GM23248 (cell line): Measurements from ENCODE around the gene NFIA. TPM values are rescaled to one million over a fixed set of nuclear protein-coding genes. Genes with fewer than 3 reads are reported as not detected.

Experiments used
- DNase-seq: peaks from one replicate; pipeline ENCODE4 v3.0.0-alpha.2; 2015
- H2AFZ ChIP-seq: fragments of 200-600 bp; sonication (generic); 2 replicates; pipeline ENCODE4 v1.6.1; 2016; ENCODE audit warnings: antibody characterized with exemption
- H3F3A ChIP-seq: fragments of 200-600 bp; sonication (generic); 2 replicates; pipeline ENCODE4 v1.6.1; 2016; ENCODE audit warnings: mild to moderate bottlenecking, antibody characterized with exemption, mixed run types; ENCODE audit not compliant: insufficient read depth
- H3K27ac ChIP-seq: fragments of 200-600 bp; sonication (generic); 2 replicates; pipeline ENCODE4 v1.5.1; 2016; ENCODE audit warnings: mild to moderate bottlenecking
- H3K27me3 ChIP-seq: fragments of 200-600 bp; sonication (generic); replicated peaks from 2 replicates; pipeline ENCODE4 v1.6.1; 2016; ENCODE audit warnings: mild to moderate bottlenecking; ENCODE audit not compliant: insufficient read depth
- H3K36me3 ChIP-seq: fragments of 200-600 bp; sonication (generic); 2 replicates; pipeline ENCODE4 v1.6.1; 2016; ENCODE audit warnings: low read depth, mild to moderate bottlenecking
- H3K4me1 ChIP-seq: fragments of 200-600 bp; sonication (generic); 2 replicates; pipeline ENCODE4 v1.6.1; 2016; ENCODE audit warnings: mild to moderate bottlenecking; ENCODE audit not compliant: insufficient read depth
- H3K4me2 ChIP-seq: fragments of 200-600 bp; sonication (generic); one replicate; pipeline ENCODE4 v1.6.1; 2016; ENCODE audit warnings: mild to moderate bottlenecking; ENCODE audit not compliant: unreplicated experiment
- H3K4me3 ChIP-seq: fragments of 200-600 bp; sonication (generic); 2 replicates; pipeline ENCODE4 v1.5.1; 2016; ENCODE audit warnings: mild to moderate bottlenecking
- H3K79me2 ChIP-seq: fragments of 200-600 bp; sonication (generic); 2 replicates; pipeline ENCODE4 v1.6.1; 2016; ENCODE audit warnings: mild to moderate bottlenecking; ENCODE audit not compliant: insufficient read depth
- H3K9ac ChIP-seq: fragments of 200-600 bp; sonication (generic); 2 replicates; pipeline ENCODE4 v1.6.1; 2016; ENCODE audit warnings: mild to moderate bottlenecking
- H3K9me2 ChIP-seq: fragments of 200-600 bp; sonication (generic); 2 replicates; pipeline ENCODE4 v1.6.1; 2016; ENCODE audit warnings: mixed run types, mild to moderate bottlenecking, moderate library complexity; ENCODE audit not compliant: insufficient read depth
- H3K9me3 ChIP-seq: fragments of 200-600 bp; sonication (generic); one replicate; pipeline ENCODE4 v1.6.1; 2017; ENCODE audit warnings: low read depth
- H4K20me1 ChIP-seq: fragments of 200-600 bp; sonication (generic); 2 replicates; pipeline ENCODE4 v1.6.0; 2016; ENCODE audit not compliant: insufficient read depth
- EZH2 ChIP-seq: fragments of 200-600 bp; sonication (generic); IDR thresholded peaks from 2 replicates; pipeline ENCODE4 v1.6.1; 2018; ENCODE audit warnings: antibody characterized with exemption, mild to moderate bottlenecking; ENCODE audit not compliant: insufficient read depth, poor library complexity, severe bottlenecking
- EZH2phosphoT487 ChIP-seq: fragments of 200-600 bp; sonication (generic); IDR thresholded peaks from 2 replicates; pipeline ENCODE4 v1.6.1; 2018; ENCODE audit warnings: antibody characterized with exemption, moderate library complexity, mild to moderate bottlenecking, low read depth; ENCODE audit not compliant: insufficient read depth
- WGBS, 2 experiments: methylation state at CpG; one replicate each; pipeline ENCODE4 v1.1.6; 2015 to 2017; ENCODE audit warnings: low lambda C conversion rate in 2 of 2, low coverage in 1 of 2; ENCODE audit errors: missing lambda C conversion rate in 2 of 2; 5-methylcytosine and 5-hydroxymethylcytosine counted together
- in situ Hi-C: fragments of 300-500 bp; cut with MboI; formaldehyde crosslinking; loops from 2 replicates; pipeline ENCODE4 v1.15.0; 2020
- polyA plus RNA-seq: library from polyadenylated mRNA; unstranded; fragments of >200 nt; fragmentation: Nextera tagmentation; extraction: Ambion mirVana; gene quantifications from 2 replicates; pipeline ENCODE4 v1.2.1, GENCODE V29; 2016
- total RNA-seq: library from RNA; depleted of rRNA; stranded (reverse); fragments of >200 nt; shearing (Covaris generic); gene quantifications from 2 replicates; pipeline ENCODE4 v1.2.3, GENCODE V29; 2014

Gene NFIA
- total and polyA plus RNA-seq, 2 experiments from 2014 or later, result 3.4 to 8.8 TPM

- no peaks in the 10 kb centered on the region for H3K9me2 ChIP-seq
- DNase-seq, result peak; percentile 74
- H3K9me3 ChIP-seq, result no peaks in the 10 kb centered on the region
- H3F3A ChIP-seq, result peaks cover 12% of the 10 kb centered on the region
- peak overlapping the region; percentile 64; the same call in 1 of the 2 replicates for H3K27ac ChIP-seq
- H2AFZ ChIP-seq, result no peak overlapping the region
- no peaks in the 10 kb centered on the region for H4K20me1 ChIP-seq
- H3K79me2 ChIP-seq, result no peaks in the 10 kb centered on the region
- H3K27me3 ChIP-seq, result no peaks in the 10 kb centered on the region
- peaks cover 29% of the 10 kb centered on the region for H3K4me1 ChIP-seq
- no peaks in the 10 kb centered on the region for H3K36me3 ChIP-seq
- in situ Hi-C loops, result no loop called here
- WGBS, 2 experiments, result 47 to 57% methylated on average over 2 of the region's 2 CpGs
- peak overlapping the region; percentile 40 for H3K4me2 ChIP-seq
- no peak overlapping the region for H3K4me3 ChIP-seq
- H3K9ac ChIP-seq, result 0 out of 2 replicates have a peak overlapping the region, but pooled peaks have one; percentile 15
- TF ChIP-seq EZH2phosphoT487, result 0 out of 2 replicates have a peak, but pooled peaks have one; percentile 69
- no peak for TF ChIP-seq EZH2
Observed at GRCh38 chr1:61287734-61288133, 205.4 kb downstream of the NFIA start.

GRCh38 chr1:61289232-61290098 lies 207.1 kb downstream of the NFIA start:
- no peak overlapping the region for H3K4me2 ChIP-seq
- no peaks in the 10 kb centered on the region for H3K36me3 ChIP-seq
- H3K9ac ChIP-seq, result no peak overlapping the region
- H3K4me3 ChIP-seq, result no peak overlapping the region
- TF ChIP-seq EZH2, result no peak
- TF ChIP-seq EZH2phosphoT487, result no peak
- H3F3A ChIP-seq, result peaks cover 12% of the 10 kb centered on the region
- H3K9me2 ChIP-seq, result no peaks in the 10 kb centered on the region
- no peak overlapping the region for H2AFZ ChIP-seq
- no peaks in the 10 kb centered on the region for H3K27me3 ChIP-seq
- H3K4me1 ChIP-seq, result peaks cover 29% of the 10 kb centered on the region
- H3K79me2 ChIP-seq, result no peaks in the 10 kb centered on the region
- in situ Hi-C loops, result no loop called here
- 95 to 96% methylated on average over 4 of the region's 4 CpGs for WGBS, 2 experiments
- no peaks in the 10 kb centered on the region for H3K9me3 ChIP-seq
- H3K27ac ChIP-seq, result no peak overlapping the region
- H4K20me1 ChIP-seq, result no peaks in the 10 kb centered on the region
- DNase-seq, result no peak

GRCh38 chr1:61290525-61290924 lies 208.2 kb downstream of the NFIA start:
- no peaks in the 10 kb centered on the region for H3K27me3 ChIP-seq
- no peak overlapping the region for H3K4me3 ChIP-seq
- DNase-seq, result no peak
- H3K9me2 ChIP-seq, result no peaks in the 10 kb centered on the region
- H4K20me1 ChIP-seq, result no peaks in the 10 kb centered on the region
- peaks cover 12% of the 10 kb centered on the region for H3F3A ChIP-seq
- H3K4me2 ChIP-seq, result no peak overlapping the region
- no peaks in the 10 kb centered on the region for H3K36me3 ChIP-seq
- H3K4me1 ChIP-seq, result peaks cover 24% of the 10 kb centered on the region
- H3K9me3 ChIP-seq, result no peaks in the 10 kb centered on the region
- no peaks in the 10 kb centered on the region for H3K79me2 ChIP-seq
- WGBS, 2 experiments, result 69 to 75% methylated on average over 3 of the region's 3 CpGs
- no peak for TF ChIP-seq EZH2
- TF ChIP-seq EZH2phosphoT487, result no peak
- no peak overlapping the region for H3K9ac ChIP-seq
- no peak overlapping the region for H3K27ac ChIP-seq
- H2AFZ ChIP-seq, result no peak overlapping the region
- in situ Hi-C loops, result no loop called here

GRCh38 chr1:61293197-61293596 lies 210.8 kb downstream of the NFIA start:
- H3K36me3 ChIP-seq, result no peaks in the 10 kb centered on the region
- in situ Hi-C loops, result no loop called here
- H3K27ac ChIP-seq, result no peak overlapping the region
- H3K79me2 ChIP-seq, result no peaks in the 10 kb centered on the region
- H3F3A ChIP-seq, result no peaks in the 10 kb centered on the region
- DNase-seq, result no peak
- H3K4me2 ChIP-seq, result no peak overlapping the region
- H3K9me3 ChIP-seq, result no peaks in the 10 kb centered on the region
- TF ChIP-seq EZH2 (no peak), EZH2phosphoT487 (no peak)
- no peaks in the 10 kb centered on the region for H3K9me2 ChIP-seq
- no peak overlapping the region for H3K9ac ChIP-seq
- WGBS, 2 experiments, result 43 to 47% methylated on average over 2 of the region's 2 CpGs
- no peak overlapping the region for H2AFZ ChIP-seq
- H3K27me3 ChIP-seq, result no peaks in the 10 kb centered on the region
- H3K4me1 ChIP-seq, result no peaks in the 10 kb centered on the region
- no peak overlapping the region for H3K4me3 ChIP-seq
- H4K20me1 ChIP-seq, result no peaks in the 10 kb centered on the region
